NOMO-1 (cell line): Measurements from ENCODE around the gene DCC.
"Not testable (repeated sequence)": the region's sequence is repeated elsewhere in the genome, so short reads cannot be mapped to it uniquely, and the experiment has no call there.

Experiments used
- DNase-seq, 2 experiments: peaks; one replicate each; lab custom pipeline; 2025; ENCODE audit not compliant: unreplicated experiment in 2 of 2; lab: John Stamatoyannopoulos, UW

Gene DCC

DNA sequence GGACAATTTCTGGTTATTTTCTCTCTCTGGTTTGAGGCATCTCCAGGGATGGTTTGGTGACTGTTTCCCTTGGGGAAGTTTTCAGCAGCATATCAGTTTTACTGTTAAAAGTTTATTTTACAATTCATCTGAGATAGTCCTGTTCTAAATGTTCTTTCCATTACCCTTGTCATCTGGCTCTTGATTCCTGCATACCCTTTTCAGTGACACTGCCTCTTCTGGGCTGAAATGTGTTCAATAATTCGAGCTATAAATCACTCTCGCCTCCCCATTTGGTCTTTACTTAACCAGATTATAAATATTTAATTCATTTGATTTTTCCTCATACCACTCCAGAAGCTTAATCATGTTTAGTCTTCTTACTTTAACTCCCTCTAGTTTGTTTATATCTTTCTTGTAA lies 9.5 kb downstream of the DCC start:
- no peak for DNase-seq

- no peak for DNase-seq
Observed at GRCh38 chr18:52352920-52353319, 12.9 kb downstream of the DCC start.

DNA sequence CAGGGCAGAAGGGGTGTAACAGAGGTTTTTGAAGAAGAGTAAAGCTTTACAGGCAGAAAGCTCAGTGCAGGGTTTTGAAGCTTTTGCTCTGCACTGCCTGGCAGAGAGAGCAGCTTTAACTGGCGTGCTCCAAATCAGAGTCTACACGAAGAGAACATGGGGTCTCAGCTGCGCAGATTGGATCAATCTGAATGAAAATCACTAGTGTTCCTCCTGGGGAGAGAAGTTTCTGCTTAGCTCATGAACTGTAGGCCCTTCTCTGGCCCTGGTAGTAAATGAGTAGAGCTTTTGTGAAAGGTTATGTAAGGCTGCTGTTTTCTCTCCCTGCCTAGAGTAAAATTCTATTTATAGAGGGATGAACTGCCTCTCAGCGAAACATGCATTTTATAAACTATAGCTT lies 13.6 kb downstream of the DCC start:
- no peak for DNase-seq

GRCh38 chr18:52363861-52364260 lies 23.9 kb downstream of the DCC start:
- DNase-seq, result no peak

- not testable (repeated sequence) for DNase-seq
Observed at GRCh38 chr18:52366851-52367250, 26.9 kb downstream of the DCC start.

- no peak for DNase-seq
Observed at GRCh38 chr18:52367953-52368742, 28.2 kb downstream of the DCC start.

GRCh38 chr18:52370841-52371240 lies 30.8 kb downstream of the DCC start:
- no peak for DNase-seq

GRCh38 chr18:52376104-52376503 lies 36.1 kb downstream of the DCC start:
- DNase-seq, result no peak

GRCh38 chr18:52377094-52377493 lies 37.1 kb downstream of the DCC start:
- DNase-seq, result no peak

GRCh38 chr18:52386306-52386705 lies 46.3 kb downstream of the DCC start:
- no peak for DNase-seq

- DNase-seq, result no peak
Observed at GRCh38 chr18:52387175-52387574, 47.2 kb downstream of the DCC start.

DNA sequence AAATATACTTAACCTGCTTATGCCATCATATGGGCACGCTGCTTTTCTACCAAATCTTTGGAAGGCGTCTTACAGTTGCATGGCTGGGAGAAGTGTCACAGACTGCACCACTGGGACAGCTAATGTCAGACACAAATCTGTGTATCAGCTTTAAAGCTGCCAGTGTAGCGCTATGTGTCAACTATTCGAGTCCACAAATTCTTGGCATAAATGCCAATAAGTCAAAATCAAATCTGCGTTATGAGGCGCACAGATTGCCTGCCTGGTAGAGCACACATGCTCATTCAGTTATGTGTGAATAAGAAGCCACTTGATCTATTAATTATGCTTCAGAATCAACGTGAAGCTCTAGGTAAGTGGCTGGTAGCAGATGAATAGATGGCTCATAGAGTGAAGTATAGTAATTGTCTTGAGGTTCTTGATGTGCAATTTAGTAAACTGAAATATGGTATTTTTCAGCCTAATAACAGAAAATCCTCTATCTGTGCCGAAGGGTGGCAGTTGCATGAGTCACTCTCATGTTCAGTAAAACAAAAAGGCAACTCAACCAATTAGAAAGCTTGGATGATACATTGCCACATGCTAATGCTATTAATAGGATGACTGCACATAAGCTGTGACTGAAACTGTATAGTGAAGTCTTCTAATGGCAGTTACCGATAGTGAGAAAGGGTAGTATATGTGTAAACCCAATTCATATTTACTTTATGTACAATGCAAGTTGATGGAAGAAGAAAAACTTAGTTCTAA lies 52.0 kb downstream of the DCC start:
- DNase-seq, result no peak

- DNase-seq, result no peak
Observed at GRCh38 chr18:52394602-52395001, 54.6 kb downstream of the DCC start.

- DNase-seq, result no peak
Observed at GRCh38 chr18:52395146-52395852, 55.3 kb downstream of the DCC start.

GRCh38 chr18:52401236-52401635 lies 61.2 kb downstream of the DCC start:
- DNase-seq, result no peak

DNA sequence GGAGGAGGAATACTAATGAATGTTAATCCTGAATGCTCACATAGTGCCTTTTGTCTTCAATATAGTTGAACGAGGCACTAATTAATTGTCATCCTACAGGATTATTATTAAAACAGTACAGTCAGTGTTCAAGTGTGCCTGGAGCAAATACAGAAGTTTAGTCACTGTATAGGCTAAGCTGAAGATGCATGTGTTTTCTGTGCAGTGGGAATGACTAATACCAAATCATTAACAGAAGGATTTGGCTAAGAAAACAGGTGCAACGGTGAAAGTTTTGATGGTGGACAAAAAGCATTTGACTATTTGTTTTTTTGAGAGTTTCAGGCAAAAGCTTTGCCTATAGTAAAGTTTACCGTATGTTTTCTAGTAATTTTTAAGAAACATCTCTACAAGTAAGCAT lies 62.8 kb downstream of the DCC start:
- no peak for DNase-seq

DNA sequence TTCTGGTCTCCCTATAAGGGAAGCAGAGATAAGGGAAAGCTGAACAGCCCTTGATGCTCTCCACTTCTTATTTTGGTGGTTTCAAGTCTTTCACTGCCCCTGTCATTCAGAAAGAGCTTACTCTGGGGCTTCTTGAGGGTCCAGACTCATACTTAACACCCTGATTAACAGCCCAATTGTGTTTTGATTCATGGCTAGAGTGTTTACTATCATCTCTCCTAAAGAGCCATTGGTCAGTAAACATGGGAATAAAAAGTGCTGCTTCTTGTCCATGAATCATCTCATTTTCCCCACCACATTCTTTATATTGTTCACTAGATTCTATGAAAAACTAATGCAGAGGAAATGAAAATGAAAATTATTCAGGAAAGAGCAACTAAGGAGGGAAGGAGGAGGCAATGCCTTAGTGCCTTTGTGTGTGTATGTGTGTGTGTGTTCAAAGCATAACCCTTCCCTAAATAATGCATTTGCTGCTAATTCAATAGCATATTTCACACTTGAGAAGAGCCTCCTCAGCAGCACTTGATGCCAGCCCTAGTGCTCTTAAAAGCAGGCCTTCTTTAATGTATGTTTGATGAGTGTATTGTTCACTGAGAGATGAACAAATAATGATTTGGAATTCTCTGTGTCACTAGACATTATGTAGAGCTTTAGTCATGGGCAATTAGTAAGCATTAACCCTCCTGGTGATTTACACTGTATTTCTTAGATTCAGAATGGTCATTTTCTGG lies 63.5 kb downstream of the DCC start:
- no peak for DNase-seq

DNA sequence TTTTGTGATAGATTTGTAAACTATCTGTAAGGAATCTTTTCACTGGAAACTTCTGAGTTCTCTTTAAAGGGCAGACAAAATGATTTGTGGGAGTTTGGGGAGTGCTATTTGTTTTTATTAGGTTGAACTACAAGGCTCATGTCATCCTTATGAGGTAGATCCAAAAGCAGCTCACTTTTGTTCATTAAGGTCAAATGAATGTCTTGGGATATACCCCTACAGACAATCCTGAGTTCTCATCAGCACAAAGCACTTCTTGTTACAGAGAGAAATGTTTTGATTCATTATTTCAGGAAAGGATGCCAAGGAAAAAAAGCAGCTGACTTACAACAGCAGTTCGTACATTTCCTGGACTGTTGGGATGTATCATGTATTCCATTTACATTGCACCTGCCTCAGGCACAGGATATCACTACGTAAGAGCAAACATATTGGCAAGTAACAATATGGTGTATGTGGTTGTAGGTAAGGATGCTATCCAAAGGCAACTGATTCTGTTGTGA lies 68.9 kb downstream of the DCC start:
- DNase-seq, result no peak

DNA sequence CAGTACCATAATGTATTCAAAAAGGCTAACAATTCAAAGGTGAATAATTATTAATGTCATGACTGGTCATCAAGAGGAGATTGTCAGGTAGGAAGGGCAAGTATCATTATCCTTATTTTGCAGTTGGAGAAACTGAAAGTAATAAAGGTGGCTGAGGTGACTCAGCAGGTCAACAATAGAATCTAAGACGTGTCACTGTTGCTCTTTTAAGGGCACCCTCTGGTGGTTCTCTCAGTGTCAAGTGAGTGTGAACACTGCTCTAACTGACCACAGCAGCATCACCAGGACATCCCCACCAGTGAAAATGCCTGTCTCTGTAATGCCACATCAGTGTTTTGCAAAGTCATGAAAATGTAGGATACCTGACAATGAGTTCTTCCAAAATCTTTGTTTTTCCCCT lies 69.7 kb downstream of the DCC start:
- no peak for DNase-seq

DNA sequence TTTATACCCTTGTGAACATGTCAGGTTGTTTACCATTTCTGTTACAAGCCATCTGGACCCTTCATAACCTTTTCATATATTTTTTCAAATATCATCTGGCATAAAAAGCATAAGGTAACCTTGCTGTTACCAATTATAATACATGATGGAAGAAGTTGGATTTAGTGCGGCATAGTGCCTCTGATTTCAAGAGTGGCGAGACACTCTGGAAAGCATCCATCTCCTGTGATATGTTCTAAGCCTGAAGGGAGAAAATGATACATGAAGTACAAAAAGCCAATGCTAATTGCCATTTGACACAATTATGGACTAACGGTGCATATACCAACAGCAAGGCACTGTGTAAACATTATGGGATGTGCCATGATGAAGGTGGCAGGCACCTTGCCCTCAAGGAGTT lies 75.1 kb downstream of the DCC start:
- DNase-seq, result no peak
